ENCODE measurements around the gene GOLGA8S.
"Not testable (repeated sequence)": the region's sequence is repeated elsewhere in the genome, so short reads cannot be mapped to it uniquely, and the experiment has no call there.

GOLGA8S gene, protein sequence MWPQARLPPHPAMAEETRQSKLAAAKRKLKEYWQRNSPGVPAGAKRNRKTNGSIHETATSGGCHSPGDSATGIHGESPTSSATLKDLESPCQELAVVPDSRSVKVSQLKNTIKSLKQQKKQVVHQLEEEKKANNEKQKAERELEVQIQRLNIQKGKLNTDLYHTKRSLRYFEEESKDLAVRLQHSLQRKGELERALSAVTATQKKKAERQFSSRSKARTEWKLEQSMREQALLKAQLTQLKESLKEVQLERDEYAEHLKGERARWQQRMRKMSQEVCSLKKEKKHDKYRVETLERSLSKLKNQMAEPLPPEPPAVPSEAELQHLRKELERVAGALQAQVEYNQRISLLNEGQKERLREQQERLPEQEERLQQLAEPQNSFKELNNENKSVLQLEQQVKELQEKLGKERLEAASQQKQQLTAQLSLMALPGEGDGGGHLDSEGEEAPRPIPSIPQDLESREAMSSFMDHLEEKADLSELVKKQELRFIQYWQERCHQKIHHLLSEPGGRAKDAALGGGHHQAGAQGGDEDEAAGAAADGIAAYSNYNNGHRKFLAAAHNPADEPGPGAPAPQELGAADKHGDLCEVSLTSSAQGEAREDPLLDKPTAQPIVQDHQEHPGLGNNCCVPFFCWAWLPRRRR

GRCh38 chr15:23354448-23354847 is at the start of gene GOLGA8S:
GOLGA8S (plus strand) TSS chr15:23354748; CDS start chr15:23354810, 62 bp downstream.
- not testable (repeated sequence) for DNase-seq (ENCODE audit: low read depth)

DNA sequence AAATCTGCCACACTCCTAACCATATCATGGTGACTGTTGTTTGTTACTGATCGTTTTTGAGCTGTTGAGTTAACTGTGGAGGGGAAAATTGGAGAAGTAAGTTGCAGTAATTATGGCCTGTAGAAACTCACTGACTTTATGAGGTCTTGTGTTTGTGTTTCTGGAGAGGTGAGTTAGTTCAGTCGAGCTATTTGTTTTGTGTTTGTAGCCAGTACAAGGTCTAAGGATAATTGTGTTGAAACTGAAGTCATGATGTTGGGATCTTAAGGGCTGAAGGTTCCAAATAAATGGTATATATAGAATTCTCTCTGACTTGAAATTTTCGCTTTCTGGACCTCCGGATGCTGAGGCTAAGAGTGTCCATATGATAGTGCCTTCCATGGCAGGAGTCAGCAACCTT is 49.7 kb upstream of the GOLGA8S start:
- not testable (repeated sequence) for DNase-seq (ENCODE audit: low read depth)

- DNase-seq (ENCODE audit: low read depth) = not testable (repeated sequence)
Observed at GRCh38 chr15:23305921-23306320, 48.6 kb upstream of the GOLGA8S start.

DNA sequence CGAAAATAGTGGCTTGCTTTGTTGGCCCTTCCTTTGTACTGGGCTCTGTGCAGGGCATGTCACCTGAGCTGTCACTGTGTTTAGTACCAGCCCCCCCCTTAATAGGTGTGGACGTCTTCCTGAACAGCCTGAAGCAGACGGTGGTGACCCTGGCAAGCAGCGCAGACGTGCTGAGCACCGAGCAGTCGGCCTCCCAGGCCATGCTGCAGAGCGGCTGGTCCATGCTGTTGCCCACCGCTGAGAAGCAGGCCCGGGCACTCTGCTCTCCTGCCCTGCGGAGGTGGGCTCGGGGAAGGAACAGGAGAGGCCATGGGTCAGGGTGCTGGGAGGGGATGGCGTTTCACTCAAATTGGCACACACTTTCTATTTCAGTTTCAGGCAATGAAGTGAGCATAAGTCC is 43.3 kb upstream of the GOLGA8S start:
- DNase-seq (ENCODE audit: low read depth) = not testable (repeated sequence)

DNA sequence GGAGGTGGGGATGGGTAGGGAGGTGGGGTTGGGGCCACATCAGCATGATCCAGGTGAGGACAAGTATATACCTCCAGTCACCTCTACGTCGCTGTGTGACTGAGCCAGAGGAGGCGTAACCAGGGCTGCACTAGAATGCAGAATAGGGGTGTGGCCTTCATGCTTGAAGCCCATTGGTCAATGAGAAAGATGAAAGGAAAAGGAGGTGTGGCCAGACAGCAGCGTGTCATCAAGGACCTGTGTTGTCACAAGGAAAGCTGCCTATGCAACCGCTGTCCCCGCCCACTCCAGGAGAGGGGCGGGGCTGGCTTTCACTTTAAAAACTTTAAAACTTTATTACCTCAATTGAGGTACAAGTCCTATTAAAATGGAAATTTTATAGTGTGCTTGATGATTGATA is 20.5 kb upstream of the GOLGA8S start, which contains the start of gene GOLGA6L26:
Gene GOLGA6L26 (minus strand): TSS at position 101 of the 400 bp plus-strand sequence. CDS start 61 bp downstream, at position 40.
- DNase-seq (ENCODE audit: low read depth) = not testable (repeated sequence)

- DNase-seq (ENCODE audit: low read depth) = not testable (repeated sequence)
Observed at GRCh38 chr15:23362622-23363021, 8.1 kb downstream of the GOLGA8S start.

- not testable (repeated sequence) for DNase-seq (ENCODE audit: low read depth)
Observed at GRCh38 chr15:23364261-23364660, 9.7 kb downstream of the GOLGA8S start.

DNA sequence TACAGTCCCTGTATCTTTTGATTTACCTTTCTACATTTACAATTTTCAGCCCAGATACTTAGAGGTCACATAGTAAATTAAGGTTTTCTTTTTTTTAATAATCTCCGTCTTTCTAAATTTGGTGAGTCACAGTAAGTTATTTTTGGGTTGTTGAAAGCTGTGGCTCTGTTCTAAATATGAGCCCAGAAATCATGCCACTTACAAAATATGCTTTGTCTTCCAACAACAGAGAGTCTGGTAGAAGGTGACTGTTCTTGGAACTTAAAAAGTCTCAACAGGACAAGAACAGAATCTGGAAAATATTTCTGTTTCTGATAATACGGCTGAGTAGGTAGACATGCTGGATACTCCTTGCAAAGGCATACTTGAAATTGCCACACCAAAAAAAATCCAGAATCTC is 16.0 kb downstream of the GOLGA8S start:
- DNase-seq (ENCODE audit: low read depth) = no peak

GRCh38 chr15:23371134-23371533 is 16.6 kb downstream of the GOLGA8S start:
- DNase-seq (ENCODE audit: low read depth) = not testable (repeated sequence)

- not testable (repeated sequence) for DNase-seq (ENCODE audit: low read depth)
Observed at GRCh38 chr15:23371868-23372267, 17.3 kb downstream of the GOLGA8S start.

DNA sequence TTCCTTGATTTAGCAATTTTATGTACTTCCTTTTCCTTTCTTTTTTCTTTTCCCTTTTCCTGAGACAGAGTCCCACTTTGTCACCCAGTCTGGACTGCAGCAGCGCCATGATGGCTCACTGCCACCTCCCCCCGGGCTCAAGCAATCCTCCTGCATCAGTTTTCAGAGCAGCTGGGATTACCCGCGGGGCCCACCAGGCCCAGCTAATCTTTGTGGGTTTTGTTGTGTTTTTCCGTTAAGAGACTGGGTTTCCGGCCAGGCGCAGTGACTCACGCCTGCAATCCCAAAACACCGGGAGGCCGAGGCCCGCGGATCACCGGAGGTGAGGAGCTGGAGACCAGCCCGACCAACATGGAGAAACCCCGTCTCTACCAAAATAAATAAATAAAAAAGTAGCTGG is 17.7 kb downstream of the GOLGA8S start:
- DNase-seq (ENCODE audit: low read depth) = no peak

DNA sequence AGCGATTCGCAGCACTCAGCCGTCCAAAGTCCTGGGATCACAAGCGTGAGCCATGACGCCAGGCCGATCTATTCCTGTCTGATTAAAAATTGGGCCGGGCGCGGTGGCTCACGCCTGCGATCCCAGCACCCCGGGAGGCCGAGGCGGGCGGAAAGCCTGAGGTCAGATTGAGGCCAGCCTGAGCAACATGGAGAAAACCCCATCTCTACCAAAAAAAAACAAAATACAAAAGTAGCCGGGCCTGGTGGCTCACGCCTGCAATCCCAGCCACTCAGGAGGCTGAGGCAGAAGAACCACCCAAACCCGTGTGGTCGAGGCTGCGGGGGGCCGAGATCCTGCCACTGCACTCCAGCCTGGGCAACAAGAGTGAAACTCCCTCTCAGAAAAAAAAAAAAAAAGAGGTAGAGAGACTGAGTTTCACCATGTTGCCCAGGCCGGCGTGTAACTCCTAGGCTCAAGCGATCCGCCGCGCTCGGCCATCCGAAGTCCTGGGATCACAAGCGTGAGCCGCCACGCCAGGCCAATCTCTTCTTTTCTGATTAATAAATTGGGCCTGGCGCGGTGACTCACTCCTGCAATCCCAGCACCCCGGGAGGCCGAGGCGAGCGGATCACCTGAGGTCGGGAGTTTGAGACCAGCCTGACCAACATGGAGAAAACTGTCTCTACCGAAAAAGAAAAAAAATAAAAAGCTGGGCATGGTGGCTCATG is 18.5 kb downstream of the GOLGA8S start:
- not testable (repeated sequence) for DNase-seq (ENCODE audit: low read depth)

- not testable (repeated sequence) for DNase-seq (ENCODE audit: low read depth)
Observed at GRCh38 chr15:23374226-23374625, 19.7 kb downstream of the GOLGA8S start.

DNA sequence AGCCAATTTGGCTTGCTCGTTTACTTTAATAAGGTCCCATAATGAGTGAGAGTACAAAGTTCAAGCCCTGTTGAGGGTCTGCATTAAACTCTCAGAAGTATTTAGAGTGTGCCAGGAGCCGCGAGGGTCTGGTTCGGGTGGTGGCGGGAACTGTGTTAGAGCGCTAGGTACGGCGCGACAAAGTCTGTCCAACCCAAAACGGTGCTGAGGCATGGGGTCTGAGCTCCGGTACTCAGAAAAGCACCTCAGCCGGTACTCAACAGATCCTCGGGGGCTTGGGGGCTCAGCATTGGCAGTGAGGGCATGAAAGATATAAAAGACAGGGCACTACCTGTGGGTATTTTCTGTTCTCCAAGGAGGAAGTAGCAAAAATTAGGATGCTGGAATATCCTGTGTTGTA is 24.4 kb downstream of the GOLGA8S start:
- not testable (repeated sequence) for DNase-seq (ENCODE audit: low read depth)

GRCh38 chr15:23380700-23381099 is 26.2 kb downstream of the GOLGA8S start:
- not testable (repeated sequence) for DNase-seq (ENCODE audit: low read depth)

DNA sequence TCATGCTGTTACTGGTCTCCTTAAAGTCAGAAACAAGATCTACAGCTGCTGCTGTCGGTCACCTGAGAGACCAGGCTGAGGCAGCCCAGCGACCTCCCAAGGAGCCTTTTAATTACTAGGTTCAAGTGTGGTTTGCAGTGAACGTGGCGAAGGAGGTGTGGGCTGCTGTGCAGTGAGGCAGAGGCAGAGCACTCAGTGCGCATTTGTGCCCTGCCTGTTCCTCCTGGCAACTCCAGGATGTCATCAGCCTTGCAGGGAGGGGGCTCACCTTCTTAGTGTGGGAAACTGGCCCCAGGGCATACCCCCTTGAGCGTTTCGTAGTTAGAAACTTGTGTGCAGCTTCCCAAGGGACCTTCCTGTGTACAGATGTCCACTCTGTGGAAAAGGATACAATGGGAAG is 26.6 kb downstream of the GOLGA8S start:
- DNase-seq (ENCODE audit: low read depth) = not testable (repeated sequence)

DNA sequence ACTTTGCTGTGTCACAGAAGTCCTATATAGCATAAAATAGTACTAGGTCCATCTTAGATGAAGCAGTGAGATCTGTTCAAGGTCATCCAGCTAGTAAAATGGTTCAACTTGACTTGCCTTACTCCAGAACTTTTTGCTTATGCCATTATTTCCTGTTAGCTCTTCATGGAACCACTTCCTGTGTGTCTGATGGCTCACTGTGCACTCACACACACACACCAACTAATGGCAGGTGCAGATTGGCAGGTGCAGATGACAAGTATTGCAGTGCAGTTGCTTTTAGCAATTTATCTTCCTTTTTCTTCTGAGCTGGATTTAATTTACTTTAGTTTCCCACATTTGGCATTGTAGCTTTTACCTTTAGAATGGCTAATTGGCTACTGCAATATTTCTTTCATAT is 29.8 kb downstream of the GOLGA8S start:
- DNase-seq (ENCODE audit: low read depth) = no peak

DNA sequence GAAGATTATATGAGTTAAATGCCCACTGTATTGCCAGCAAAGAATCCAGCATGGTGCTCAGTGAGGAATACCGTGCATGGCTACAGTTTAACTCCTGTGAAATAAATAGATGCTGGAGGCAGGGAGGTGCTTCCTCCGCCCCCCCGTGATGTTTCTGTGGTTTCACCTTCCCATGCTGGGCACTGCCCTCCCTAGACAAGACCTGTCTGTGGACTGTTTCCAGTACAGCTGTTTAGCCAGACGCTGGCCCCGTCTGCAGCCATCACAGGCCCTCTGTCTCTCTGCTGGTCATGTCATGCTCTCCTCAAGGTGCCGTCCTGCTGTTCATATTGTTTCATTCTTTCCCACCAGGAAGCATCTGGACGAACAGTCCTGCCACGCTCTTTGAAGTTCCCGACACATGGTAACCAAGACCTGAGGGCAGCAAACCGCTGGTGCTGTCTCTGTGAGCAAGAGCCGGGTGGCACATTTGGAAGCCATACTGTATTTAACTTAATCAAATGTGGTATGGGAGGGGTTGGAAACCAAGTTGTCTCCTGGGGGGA is 31.4 kb downstream of the GOLGA8S start:
- DNase-seq (ENCODE audit: low read depth) = no peak

GRCh38 chr15:23387621-23388190 is 33.2 kb downstream of the GOLGA8S start:
- DNase-seq (ENCODE audit: low read depth) = no peak

- DNase-seq (ENCODE audit: low read depth) = no peak
Observed at GRCh38 chr15:23395030-23395692, 40.6 kb downstream of the GOLGA8S start.

GRCh38 chr15:23395832-23396231 is 41.3 kb downstream of the GOLGA8S start:
- no peak for DNase-seq (ENCODE audit: low read depth)

Measured in stimulated activated CD4-positive, alpha-beta T cell treated with anti-CD3 and anti-CD28 coated beads, Interleukin-2, amount 100 ng/mL, for 4 hours (primary cell).